Tongue (tissue), 3 donors: ENCODE results near the gene TBC1D3E. TPM values are rescaled to one million over a fixed set of nuclear protein-coding genes. Genes with fewer than 3 reads are reported as not detected.
"Not testable (repeated sequence)": the region's sequence is repeated elsewhere in the genome, so short reads cannot be mapped to it uniquely, and the experiment has no call there.

Source experiments
- DNase-seq: peaks from one replicate; pipeline ENCODE4 v3.0.0-alpha.2; 2015
- small RNA-seq: library from RNA; depleted of rRNA; stranded (forward); fragments of <200 nt; gene quantifications from one replicate; pipeline ENCODE3, GENCODE V24; 2014; ENCODE audit warnings: low replicate concordance
- total RNA-seq: library from RNA; depleted of rRNA; stranded (reverse); fragments of >200 nt; gene quantifications from one replicate; pipeline ENCODE4 v1.2.3, GENCODE V29; 2014

The TBC1D3E gene
- not detected for total RNA-seq

DNA sequence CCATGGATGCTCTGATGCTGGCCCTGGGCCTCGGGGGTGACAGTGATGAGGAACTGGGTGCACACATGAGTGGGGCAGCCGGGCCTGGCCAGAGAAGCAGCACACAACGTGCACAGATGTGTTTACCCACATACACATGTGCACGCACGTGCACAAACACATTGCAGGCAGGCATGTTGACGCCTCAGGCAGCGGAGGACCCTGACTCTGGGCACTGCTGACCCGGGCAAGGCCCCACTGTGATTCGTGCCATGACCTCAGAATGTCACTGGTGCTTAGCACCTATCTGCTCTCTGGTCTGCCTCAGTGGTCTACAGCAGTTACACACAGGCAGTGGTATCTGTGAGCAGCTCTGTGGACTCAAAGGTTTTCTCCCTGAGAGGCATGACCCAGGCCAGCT lies at the start of gene TBC1D3E:
TBC1D3E (plus strand) TSS at position 301 of the 400 bp plus-strand sequence. CDS start 1,545 bp downstream, outside the sequence.
- DNase-seq, result not testable (repeated sequence)

DNA sequence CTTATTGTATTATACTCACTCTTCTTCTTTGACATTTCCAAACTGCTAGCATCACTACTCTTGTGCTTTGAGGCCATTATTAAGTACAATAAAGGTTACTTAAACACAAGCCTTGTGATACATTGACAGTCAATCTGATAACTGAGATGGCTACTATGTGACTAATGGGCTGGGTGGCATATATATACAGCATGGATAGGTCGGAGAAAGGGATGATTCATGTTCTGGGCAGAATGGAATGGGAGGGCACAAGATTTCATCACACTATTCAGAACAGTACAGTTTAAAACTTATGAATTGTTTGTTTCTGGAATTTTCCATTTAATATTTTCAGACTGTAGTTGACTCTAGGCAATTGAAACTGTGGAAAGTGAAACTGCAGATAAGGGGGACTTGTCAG lies 40.4 kb upstream of the TBC1D3E start:
- DNase-seq, result not testable (repeated sequence)

DNA sequence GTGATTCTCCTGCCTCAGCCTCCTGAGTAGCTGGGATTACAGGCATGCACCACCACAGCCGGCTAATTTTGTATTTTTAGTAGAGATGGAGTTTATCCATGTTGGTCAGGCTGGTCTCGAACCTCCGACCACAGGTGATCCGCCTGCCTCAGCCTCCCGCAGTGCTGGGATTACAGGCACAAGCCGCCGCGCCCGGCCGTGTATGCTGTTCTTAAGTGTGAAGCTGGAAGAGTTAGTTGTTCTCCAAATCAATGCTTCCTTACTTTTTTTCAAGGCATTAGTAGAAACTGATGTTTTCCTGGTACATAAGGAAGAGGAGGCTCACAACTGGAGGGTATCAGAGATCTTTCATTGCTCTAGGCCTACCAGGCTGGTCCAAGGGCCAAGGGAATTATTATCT lies 39.6 kb upstream of the TBC1D3E start:
- not testable (repeated sequence) for DNase-seq

DNA sequence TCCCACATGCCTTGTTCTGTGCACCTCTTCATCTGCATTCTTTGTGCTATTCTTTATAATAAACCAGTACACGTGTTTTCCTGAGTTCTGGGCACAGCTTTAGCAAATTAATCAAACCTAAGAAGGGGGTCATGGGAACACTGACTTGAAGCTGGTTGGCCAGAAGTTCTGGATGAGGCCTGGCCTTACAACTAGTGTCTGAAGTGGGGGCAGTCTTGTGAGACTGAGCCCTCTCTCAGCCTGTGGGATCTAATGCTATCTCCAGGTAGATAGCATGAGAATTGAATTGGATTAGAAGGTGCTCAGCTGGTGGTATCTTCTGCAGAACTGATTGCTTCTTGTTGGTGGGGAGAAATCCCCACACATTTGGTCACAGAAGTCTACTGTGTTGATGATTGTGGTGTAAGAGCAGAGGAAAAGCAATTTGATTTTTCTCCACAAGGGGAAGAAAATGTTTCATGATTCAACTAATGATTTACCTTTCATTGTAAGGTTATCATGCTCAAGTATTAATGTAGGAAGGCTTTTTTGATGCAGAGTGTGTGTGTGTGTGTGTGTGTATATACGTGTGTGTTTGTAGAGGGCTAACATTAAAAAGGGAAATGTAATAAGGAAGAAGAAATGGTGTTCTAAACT lies 33.6 kb upstream of the TBC1D3E start:
- DNase-seq, result not testable (repeated sequence)

DNA sequence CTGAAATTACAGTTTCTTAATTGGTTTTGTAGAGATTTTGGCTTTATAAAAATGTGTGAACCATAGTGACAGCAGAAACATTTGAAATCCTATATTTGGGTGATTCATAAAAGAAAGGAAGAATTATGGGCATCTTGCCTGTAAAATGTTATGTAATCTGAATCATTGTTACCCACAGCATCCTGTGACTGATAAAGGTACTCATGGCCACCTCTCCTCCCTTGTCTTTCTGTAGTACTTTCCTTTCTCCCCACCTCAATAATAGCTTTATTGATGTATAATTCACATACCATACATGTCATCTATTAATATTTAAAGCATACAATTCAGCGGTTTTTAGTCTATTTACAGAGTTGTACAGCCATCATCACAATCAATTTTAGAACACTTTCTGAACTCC lies 28.5 kb upstream of the TBC1D3E start:
- DNase-seq, result not testable (repeated sequence)

DNA sequence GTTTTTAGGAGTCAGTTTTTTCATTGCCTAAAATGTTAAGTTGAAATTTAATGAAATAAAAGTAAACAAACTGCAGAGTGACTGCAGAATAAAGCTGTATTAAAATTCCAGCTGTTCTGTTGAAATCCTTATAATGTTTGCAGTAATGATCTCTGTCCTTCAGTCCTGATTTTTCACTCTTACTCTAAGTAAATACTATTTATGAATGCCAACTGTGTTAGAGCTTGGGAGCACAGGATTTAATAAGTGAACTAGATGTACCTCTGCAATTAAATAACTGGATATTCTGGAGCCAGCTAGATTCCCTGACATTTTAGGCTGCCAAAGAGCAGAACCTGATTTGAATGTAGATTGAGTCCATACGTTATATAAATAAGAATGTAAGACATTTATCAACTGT lies 7.9 kb upstream of the TBC1D3E start:
- not testable (repeated sequence) for DNase-seq

DNA sequence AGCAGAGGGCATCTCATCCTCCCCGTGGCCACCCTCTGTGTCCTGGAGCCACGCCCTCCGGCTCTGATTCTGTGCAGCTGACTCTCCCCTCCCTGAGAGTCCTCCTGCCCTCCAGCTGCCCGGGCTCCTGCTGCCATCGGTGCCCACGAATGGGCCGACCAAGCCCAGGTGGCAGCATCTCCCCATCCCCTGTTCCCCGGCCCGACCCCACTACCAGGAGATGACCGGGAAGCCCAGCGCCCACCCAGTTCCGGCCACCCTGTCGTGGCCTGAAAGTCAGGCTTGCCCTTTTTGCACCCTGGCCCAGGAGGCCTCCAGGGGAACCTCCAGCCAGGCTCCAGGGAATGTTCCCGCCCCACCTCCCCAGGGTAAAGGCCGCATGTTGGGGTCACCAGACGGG lies 7.1 kb downstream of the TBC1D3E start:
- not testable (repeated sequence) for DNase-seq

Small RNAs within 50 kb of the gene (small RNA-seq; reads per million reads assigned to genes)
- not detected for gene RF00019
- gene RNA5SP526, result not detected

Other genes with a start within 250 kb of the TBC1D3E start
- not detected for gene TBC1D3K, start 203.5 kb upstream of the TBC1D3E start, total RNA-seq
- 3.0 TPM for gene TBC1D3L, start 138.9 kb upstream of the TBC1D3E start, total RNA-seq
- 2.1 TPM for gene TBC1D3D, start 124.0 kb upstream of the TBC1D3E start, total RNA-seq
- not detected for gene TBC1D3C, start 59.3 kb upstream of the TBC1D3E start, total RNA-seq
- not detected for gene TBC1D3, start 64.6 kb downstream of the TBC1D3E start, total RNA-seq
- gene MRPL45, start 169.2 kb downstream of the TBC1D3E start, total RNA-seq, result 33.5 TPM
- 0.21 TPM for gene GPR179, start 216.0 kb downstream of the TBC1D3E start, total RNA-seq
- gene SOCS7, start 223.9 kb downstream of the TBC1D3E start, total RNA-seq, result 26.3 TPM